HG03521 (cell line): ENCODE results near the gene GPSM1.
"Not testable (repeated sequence)": the region's sequence is repeated elsewhere in the genome, so short reads cannot be mapped to it uniquely, and the experiment has no call there.

ENCODE experiments used
- ATAC-seq: cut with Tn5 transposase; IDR thresholded peaks from one replicate; pipeline ENCODE4 v1.9.1; 2021; ENCODE audit warnings: mild to moderate bottlenecking, moderate library complexity; ENCODE audit not compliant: unreplicated experiment

The GPSM1 gene

GRCh38 chr9:136343121-136343883 lies 16.0 kb downstream of the GPSM1 start:
- ATAC-seq = no peak

- ATAC-seq = no peak
Measured at GRCh38 chr9:136343884-136344269, 16.5 kb downstream of the GPSM1 start.

DNA sequence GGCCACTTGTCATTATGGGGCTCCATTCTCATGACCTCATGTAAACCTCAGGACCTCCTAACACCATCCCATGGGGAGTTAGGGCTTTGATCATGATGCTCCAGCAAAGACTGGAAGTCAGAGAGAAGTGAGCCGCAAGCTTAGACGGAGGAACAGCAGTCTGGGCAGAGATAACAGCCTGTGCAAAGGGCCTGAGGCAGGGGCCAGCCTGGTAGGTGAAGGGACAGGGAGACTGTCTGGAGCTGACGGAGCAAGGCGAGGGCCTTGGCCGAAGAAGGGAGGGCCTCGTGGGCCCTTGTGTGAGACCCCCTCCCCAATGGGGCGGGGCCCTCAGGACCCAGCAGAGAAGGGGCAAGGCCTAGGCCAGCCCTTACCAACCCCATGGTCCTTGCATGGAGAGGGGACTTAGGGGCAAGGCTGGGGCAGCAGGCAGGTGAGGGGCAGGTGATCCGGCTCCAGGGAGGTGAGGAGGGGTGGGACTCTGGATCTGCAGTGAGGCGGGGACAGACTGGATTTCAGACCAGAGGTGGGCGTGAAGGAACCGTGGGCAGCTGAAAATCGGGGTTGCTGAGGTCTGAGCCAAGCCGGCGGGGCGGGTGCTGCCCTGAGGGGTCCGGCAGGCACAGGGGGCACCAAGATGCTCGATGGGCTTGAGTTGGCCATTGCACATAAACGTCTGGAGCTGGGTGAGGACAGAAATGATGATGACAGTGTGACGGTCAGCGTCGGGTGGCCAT lies 17.4 kb downstream of the GPSM1 start:
- ATAC-seq = no peak

- no peak for ATAC-seq
Measured at GRCh38 chr9:136345281-136346156, 18.2 kb downstream of the GPSM1 start.

DNA sequence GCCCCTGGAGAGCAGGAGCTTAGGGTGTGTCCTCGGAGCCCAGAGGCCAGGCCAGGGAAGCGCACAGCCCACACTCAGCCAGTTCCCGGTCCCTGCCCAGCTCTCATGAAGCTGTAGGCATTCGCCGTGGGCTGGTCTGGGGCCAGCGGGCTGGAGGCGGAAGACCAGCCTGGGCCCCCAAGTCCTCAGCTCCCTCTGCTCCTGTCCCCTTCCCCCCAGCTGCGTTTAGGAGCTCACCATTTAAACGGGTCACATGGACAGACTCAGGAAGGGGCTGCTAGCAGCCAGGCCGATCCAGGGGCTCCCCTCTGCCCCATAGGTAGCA lies 18.8 kb downstream of the GPSM1 start:
- ATAC-seq = no peak

GRCh38 chr9:136346927-136347465 lies 19.7 kb downstream of the GPSM1 start:
- no peak for ATAC-seq

GRCh38 chr9:136347472-136348256 lies 20.3 kb downstream of the GPSM1 start:
- ATAC-seq = no peak

DNA sequence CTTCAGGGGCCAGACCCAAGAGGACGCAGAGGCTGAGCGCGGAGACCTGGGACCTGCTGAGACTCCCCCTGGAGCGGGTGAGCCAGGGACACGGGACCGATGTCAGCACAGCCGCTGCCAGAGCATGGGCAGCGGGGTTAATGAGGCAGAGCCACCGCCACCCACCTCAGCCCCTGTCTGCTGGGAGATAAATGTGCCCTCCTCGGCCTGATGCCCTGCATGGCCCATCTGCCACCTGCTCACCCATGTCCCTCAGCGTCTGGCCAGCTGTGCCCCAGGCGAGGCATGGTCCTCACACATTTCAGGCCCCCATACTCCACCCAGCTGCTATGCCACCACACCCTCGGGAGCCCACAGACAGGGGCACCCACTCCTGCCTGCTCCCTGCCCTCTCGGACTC lies 21.4 kb downstream of the GPSM1 start:
- no peak for ATAC-seq

GRCh38 chr9:136349546-136349945 lies 22.2 kb downstream of the GPSM1 start:
- ATAC-seq = no peak

GRCh38 chr9:136351252-136351800 lies 24.0 kb downstream of the GPSM1 start:
- no peak for ATAC-seq

GRCh38 chr9:136351868-136352267 lies 24.5 kb downstream of the GPSM1 start:
- not testable (repeated sequence) for ATAC-seq

- ATAC-seq = no peak
Measured at GRCh38 chr9:136352682-136353081, 25.3 kb downstream of the GPSM1 start.

GRCh38 chr9:136353088-136353487 lies 25.7 kb downstream of the GPSM1 start:
- no peak for ATAC-seq

GRCh38 chr9:136353757-136354488 lies 26.6 kb downstream of the GPSM1 start:
- ATAC-seq = no peak

- ATAC-seq = no peak
Measured at GRCh38 chr9:136354592-136355085, 27.3 kb downstream of the GPSM1 start.

GRCh38 chr9:136355616-136356557 lies 28.5 kb downstream of the GPSM1 start:
- ATAC-seq = no peak

DNA sequence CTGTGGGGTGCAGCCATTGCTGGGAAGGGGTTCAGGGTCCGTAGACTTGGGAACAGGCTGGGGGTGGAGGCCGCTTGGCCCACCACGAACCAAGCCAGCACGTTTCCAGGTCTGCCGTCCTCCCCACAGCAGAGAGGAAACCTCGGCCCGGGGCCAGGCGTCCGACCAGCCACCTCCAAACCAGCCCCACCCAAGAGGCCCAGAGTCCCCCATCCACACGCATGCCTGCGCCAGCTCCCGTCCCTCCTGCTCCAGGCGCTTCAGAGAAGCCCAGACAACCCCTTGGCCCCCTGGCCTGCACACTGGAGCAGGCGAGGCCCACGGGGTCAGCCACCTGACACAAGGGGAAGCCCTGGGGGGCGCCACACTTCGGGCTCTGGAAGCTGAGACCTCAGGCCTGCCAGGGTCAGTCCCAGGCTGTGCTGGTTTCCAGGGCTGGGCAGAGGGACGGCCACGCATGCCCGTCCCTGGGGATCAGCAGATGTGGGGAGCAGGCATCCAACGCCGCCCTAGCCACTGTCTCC lies 29.9 kb downstream of the GPSM1 start:
- no peak for ATAC-seq

DNA sequence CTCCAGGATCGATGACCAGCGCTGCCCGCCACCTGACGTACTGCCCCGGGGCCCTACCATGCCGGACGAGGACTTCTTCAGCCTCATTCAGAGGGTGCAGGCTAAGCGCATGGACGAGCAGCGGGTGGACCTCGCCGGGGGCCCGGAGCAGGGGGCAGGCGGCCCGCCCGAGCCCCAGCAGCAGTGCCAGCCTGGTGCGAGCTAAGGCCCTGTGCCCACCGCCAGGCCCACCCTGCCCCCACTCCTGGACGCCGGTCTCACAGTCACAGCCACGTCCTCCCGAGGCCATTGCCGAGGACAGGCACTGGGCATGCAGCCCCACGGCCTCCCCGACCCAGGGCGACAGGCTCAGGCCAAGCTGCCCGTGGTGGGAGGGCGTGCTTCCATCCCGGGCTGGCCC lies 30.7 kb downstream of the GPSM1 start:
- no peak for ATAC-seq
